HG03064 (cell line): Measurements from ENCODE around the gene OST4.
"Not testable (repeated sequence)": the region's sequence is repeated elsewhere in the genome, so short reads cannot be mapped to it uniquely, and the experiment has no call there.

Experiments used
- ATAC-seq: cut with Tn5 transposase; IDR thresholded peaks from one replicate; pipeline ENCODE4 v1.9.1; 2021; ENCODE audit warnings: low read depth; ENCODE audit not compliant: unreplicated experiment

OST4 gene

DNA sequence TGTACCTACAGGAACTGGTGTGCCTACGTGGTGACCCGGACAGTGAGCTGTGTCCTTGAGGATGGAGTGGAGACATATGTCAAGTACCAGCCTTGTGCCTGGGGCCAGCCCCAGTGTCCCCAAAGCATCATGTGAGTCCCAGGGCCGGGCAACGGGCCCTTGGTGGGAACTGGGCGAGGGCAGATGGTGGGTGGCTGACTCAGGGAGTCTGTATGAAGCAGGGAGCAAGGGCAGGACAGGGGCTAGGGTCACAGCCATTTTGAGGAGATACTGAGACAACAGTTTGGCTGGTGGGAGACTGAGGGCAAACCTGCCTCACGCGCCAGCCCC is 8.7 kb upstream of the OST4 start:
- ATAC-seq: no peak

DNA sequence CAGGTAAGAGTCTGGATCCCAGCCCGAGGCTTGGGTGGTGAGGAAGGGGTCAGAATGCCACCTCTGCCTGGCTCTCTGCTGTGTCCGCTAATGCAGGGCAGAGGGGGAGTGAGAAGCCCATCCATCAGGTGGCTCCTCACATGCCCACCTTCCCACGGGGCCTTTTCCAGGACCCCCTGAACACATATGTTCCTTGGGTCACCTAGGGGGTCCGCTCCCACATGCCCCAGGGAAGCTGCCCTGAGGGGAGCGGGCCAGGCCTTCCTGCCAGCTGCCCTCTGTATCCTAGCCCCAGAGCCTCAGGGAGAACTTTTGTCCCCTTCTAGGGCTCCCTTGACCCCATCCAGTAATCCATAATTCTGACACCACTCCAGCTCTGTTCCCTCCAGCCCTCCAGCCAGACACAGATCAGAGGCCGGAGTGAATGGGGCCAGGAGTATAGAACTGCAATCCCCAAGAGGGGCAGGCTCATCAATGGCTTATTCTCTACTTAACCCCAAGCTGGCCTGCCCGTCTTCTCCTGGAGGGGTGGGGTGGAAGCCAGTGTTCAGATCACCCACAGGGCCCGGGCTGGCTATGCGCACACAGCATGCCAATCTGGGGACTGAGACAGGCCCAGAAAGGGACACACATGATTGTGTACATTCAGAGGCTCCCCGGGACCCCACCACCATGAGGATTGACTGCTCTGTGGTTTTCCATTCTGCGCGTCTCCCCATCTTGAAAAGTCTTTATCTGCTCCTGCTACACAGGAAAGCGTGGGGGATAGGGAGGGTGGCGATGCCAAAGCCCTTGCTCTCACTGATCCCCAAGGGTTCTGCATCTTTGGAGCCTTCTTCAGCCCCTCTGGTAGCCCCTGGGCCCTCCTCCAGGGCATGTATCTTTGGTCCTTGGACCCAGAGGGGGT is 8.0 kb upstream of the OST4 start:
- no peak for ATAC-seq

GRCh38 chr2:27078267-27079194 is 7.1 kb upstream of the OST4 start, which contains the start of gene EMILIN1:
Gene EMILIN1 (plus strand): TSS chr2:27078615. CDS start chr2:27079066, 451 bp downstream.
- no peak for ATAC-seq

- ATAC-seq: no peak
Measured at GRCh38 chr2:27077231-27077630, 5.8 kb upstream of the OST4 start.

DNA sequence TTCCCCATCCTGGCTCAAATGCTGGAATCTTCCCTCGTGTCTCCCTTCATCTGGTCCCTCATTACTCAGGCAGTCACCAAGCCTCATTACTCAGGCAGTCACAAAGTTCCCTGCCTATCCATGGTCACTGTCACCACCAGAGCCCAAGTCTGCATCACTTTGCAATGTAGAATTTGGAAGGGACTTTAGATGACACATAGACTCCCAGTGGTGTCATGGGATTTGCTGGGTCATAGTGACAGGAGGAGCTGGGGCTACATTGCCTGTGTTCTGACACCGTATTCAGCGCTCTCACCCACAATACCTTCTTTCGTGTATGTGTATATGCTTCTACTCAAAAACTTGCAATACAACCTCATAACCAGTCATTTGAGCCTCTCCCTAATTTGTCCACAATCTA is 4.9 kb upstream of the OST4 start:
- ATAC-seq: no peak

- not testable (repeated sequence) for ATAC-seq
Measured at GRCh38 chr2:27075566-27075871, 4.1 kb upstream of the OST4 start.

- ATAC-seq: no peak
Measured at GRCh38 chr2:27074738-27075565, 3.5 kb upstream of the OST4 start.

DNA sequence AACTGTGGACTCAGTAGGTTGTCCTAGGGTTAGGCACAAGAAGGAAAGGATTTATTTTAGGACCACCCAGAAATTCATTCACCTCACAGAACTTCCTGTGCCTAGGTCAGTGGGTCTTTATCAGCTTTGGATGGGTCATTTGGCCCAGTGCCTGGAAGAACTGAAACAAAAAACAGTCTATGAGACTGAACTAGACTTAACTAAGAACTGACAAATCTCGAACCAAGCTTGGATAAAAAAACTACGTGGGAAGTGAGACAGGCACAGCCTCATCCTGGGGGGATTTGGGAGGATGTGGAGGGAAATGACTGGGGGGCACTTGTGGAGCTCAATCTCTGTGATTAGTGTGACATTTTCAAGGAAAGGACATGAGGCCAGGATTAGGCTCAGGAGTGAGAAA is 2.3 kb upstream of the OST4 start:
- no peak for ATAC-seq

DNA sequence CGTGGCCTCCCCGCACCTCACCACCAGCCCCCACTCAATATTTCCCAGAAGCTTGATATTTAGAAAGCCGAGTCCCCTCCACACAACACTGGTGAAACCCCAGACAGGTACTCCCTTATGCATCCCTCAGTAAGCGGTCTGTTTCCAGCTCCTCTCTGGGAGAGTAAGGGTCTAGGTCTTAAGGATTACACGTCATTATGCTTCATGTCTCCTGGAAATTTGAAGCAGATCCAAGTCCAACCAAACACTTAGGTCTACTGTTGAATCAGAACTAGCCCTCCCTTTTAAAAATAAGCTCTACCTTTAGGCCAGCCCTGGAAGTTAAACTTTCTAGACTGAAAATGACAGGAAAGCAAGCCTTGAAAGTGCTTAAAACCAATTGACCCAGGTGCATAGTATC is 1.5 kb upstream of the OST4 start:
- ATAC-seq: no peak

GRCh38 chr2:27071990-27072830 is 756 bp upstream of the OST4 start:
- peak; percentile 1 for ATAC-seq

DNA sequence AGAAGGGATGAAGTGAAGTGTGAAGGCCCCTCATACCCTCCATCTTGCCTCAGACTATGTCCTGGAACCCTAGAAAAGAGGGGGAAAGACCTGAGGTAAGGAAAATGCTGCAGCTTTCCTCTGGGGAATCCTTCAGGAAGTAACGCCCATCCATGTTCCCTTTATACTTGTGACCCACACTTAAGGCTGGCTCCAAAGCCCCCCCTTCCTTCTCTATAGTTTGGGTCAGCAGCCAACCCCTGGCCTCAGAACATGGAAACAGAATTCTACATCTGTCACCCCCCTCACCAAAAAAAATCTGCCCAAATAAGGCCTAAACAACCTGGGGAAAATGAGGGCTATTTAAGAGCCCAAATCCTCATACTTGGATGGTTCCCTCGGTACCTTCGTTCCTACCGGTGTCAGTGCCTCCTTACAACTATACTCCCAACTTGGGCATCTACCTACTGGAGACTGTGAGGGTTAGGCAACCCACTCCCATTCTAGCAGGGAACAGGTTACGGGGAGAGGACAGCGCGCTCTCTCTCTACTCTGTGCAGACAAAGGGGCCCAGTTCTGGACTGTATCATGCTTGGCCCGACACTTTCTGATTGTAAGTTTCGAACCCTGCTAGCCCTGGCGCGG is 689 bp downstream of the OST4 start:
- ATAC-seq: no peak

- ATAC-seq: no peak
Measured at GRCh38 chr2:27069961-27070618, 1.4 kb downstream of the OST4 start.

GRCh38 chr2:27069436-27069835 is 2.0 kb downstream of the OST4 start:
- no peak for ATAC-seq

GRCh38 chr2:27067385-27067784 is 4.1 kb downstream of the OST4 start:
- ATAC-seq: no peak

GRCh38 chr2:27065128-27065527 is 6.3 kb downstream of the OST4 start:
- no peak for ATAC-seq

DNA sequence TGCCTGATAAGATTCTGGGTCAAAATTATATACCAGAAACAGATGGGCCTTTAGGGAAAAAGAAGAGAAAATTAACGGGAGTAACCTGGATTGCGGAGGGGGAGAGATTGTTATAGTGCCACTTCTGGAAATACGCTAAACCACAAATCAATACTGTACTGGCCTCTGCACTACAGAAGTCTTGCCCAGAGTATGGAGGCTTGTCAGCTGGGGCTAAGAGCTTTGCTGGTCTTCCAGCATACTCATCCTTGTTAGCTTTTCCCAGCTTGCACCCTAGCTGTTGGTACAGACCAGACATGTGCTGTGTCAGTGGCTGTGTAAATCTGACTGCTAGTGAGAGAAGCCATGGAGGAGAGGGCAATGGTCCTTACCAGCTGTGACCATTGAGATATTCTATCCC is 11.1 kb downstream of the OST4 start:
- ATAC-seq: no peak

DNA sequence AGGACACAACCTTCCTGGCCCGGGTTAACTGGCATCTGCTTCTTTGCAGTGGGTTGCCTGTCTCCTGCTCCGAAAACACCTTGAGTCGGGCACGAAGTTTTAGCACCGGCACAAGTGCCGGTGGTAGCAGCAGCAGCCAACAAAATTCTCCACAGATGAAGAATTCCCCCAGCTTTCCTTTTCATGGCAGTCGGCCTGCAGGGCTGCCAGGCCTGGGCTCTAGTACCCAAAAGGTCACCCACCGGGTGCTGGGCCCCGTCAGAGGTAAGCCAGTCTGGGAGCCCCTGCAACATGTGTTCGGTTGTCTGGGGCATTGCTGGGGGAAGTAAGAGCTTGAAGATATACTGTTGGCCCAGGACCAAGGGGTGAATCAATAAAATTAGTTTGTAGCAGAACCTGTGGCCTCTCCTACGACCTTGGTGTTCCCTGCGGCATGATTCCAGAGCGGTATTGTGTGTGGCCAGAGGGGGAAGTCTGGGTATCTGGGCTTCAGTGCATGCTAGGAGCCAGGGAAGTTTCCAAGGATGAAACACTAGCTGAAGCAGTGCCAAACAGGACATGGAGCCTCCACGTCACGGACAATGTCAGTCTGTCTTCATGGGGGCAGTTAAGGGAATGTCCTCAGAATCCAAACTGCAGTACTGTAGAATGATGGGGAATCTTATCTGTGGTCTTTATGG is 12.2 kb downstream of the OST4 start:
- no peak for ATAC-seq

DNA sequence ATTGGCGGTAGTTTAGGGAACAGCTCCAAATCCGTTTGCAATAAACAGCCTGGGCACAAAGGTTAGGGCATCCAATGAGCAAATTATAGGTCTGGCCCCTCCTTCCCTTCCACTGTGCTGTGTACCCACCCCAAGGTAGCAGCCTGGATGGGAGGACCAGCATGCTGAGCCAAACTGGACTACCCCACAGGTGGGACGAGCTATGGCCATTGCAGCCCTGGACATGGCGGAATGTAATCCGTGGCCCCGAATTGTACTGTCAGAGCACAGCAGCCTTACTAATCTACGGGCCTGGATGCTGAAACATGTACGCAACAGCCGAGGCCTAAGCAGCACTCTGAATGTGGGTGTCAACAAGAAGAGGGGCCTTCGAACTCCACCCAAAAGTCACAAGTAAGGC is 13.2 kb downstream of the OST4 start:
- ATAC-seq: no peak
